ENCODE data around the gene FKBP2.

Gene FKBP2

GRCh38 chr11:64246871-64247728 lies 6.2 kb downstream of the FKBP2 start, which contains the start of gene PPP1R14B (continued):
- TF ChIP-seq BCL6B (tag by site-specific recombination; IDR thresholded peaks at IDR 0.05) = no peak
- TF ChIP-seq ZNF394 (tag by site-specific recombination; IDR thresholded peaks at IDR 0.05; ENCODE audit: borderline replicate concordance) = 0 out of 2 replicates have a peak, but pooled peaks have one; percentile 2
- TF ChIP-seq TRIM28 (IDR thresholded peaks at IDR 0.05; ENCODE audit: borderline replicate concordance, low read length) = no peak
- TF ChIP-seq ZNF23 (tag by site-specific recombination; IDR thresholded peaks at IDR 0.05; ENCODE audit: borderline replicate concordance) = no peak
- TF ChIP-seq ZNF549 (tag by site-specific recombination; IDR thresholded peaks at IDR 0.05) = no peak
- TF ChIP-seq ZNF140 (tag by site-specific recombination; IDR thresholded peaks at IDR 0.05) = no peak
- TF ChIP-seq PBX3 (CRISPR knock-in tag; IDR thresholded peaks at IDR 0.05) = no peak
- TF ChIP-seq YY1 (tag by site-specific recombination; IDR thresholded peaks at IDR 0.05) = peak; percentile 83
- TF ChIP-seq ZNF202 (tag by site-specific recombination; IDR thresholded peaks at IDR 0.05; ENCODE audit: borderline replicate concordance) = no peak
- peak; percentile 77 for TF ChIP-seq ZBTB8A (tag by site-specific recombination; IDR thresholded peaks at IDR 0.05)
- no peak for TF ChIP-seq GFI1B (tag by site-specific recombination; IDR thresholded peaks at IDR 0.05)
- no peak for TF ChIP-seq ZNF510 (tag by site-specific recombination; IDR thresholded peaks at IDR 0.05; ENCODE audit: insufficient replicate concordance)
- TF ChIP-seq ZNF518A (tag by site-specific recombination; conservative IDR thresholded peaks at IDR 0.05; ENCODE audit: low read depth) = no peak
- TF ChIP-seq YY2 (tag by site-specific recombination; IDR thresholded peaks at IDR 0.05) = 0 out of 2 replicates have a peak, but pooled peaks have one; percentile 34
- TF ChIP-seq ZNF449 (tag by site-specific recombination; IDR thresholded peaks at IDR 0.05) = peak; percentile 53; the same call in 1 of the 2 replicates
- TF ChIP-seq ZNF223 (tag by site-specific recombination; IDR thresholded peaks at IDR 0.05) = no peak
- TF ChIP-seq GLIS1 (tag by site-specific recombination; IDR thresholded peaks at IDR 0.05) = peak; percentile 47; the same call in 1 of the 2 replicates
- peak; percentile 93 for TF ChIP-seq ZBTB48 (tag by site-specific recombination; IDR thresholded peaks at IDR 0.05)
- TF ChIP-seq ZNF629 (tag by site-specific recombination; IDR thresholded peaks at IDR 0.05) = 0 out of 2 replicates have a peak, but pooled peaks have one; percentile 28
- peak; percentile 50 for TF ChIP-seq CTCF (tag by site-specific recombination; IDR thresholded peaks at IDR 0.05)
- TF ChIP-seq ZNF239 (tag by site-specific recombination; IDR thresholded peaks at IDR 0.05) = no peak
- TF ChIP-seq ZNF596 (tag by site-specific recombination; IDR thresholded peaks at IDR 0.05) = no peak
- no peak for TF ChIP-seq ZNF138 (tag by site-specific recombination; IDR thresholded peaks at IDR 0.05; ENCODE audit: borderline replicate concordance)
- TF ChIP-seq ZNF341 (tag by site-specific recombination; IDR thresholded peaks at IDR 0.05; ENCODE audit: low read depth) = no peak
